A673 (cell line): ENCODE results near the gene AICDA.

Source experiments
- EZH2 ChIP-seq: fragments of 200-600 bp; sonication (generic); IDR thresholded peaks from 2 replicates; pipeline ENCODE4 v1.6.1; 2017; ENCODE audit warnings: borderline replicate concordance, low read depth, mild to moderate bottlenecking, mixed read lengths, antibody characterized with exemption, low read length; ENCODE audit not compliant: poor library complexity, severe bottlenecking
- TF ChIP-seq, protein P1 (sequence below): fragments of 300-800, 200-600 bp; sonication (generic); conservative IDR thresholded peaks from 2 replicates; pipeline ENCODE4 v1.5.1; 2017; ENCODE audit warnings: low read depth, mild to moderate bottlenecking, antibody characterized with exemption, low read length, moderate library complexity, mixed read lengths

DNA sequence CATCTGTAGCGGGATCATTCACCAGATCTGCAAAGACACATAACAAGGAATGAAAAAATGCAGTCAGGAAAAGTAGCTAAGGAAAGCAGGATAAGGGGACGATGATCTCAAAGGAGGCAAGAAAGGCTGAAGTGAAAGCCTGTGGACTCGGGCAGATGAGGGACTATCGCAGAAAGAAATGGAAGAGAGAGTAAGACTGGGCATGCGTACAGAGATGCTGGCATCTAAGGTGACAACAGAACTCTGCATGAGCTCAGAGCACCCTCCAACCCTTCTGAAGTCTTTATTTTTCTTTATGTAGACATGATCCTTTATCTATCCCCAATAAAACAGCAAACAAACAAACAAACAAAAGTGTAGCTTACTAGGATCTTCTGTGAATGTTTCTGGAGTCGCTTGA is 42.8 kb upstream of the AICDA start:
- TF ChIP-seq, protein P1, sequence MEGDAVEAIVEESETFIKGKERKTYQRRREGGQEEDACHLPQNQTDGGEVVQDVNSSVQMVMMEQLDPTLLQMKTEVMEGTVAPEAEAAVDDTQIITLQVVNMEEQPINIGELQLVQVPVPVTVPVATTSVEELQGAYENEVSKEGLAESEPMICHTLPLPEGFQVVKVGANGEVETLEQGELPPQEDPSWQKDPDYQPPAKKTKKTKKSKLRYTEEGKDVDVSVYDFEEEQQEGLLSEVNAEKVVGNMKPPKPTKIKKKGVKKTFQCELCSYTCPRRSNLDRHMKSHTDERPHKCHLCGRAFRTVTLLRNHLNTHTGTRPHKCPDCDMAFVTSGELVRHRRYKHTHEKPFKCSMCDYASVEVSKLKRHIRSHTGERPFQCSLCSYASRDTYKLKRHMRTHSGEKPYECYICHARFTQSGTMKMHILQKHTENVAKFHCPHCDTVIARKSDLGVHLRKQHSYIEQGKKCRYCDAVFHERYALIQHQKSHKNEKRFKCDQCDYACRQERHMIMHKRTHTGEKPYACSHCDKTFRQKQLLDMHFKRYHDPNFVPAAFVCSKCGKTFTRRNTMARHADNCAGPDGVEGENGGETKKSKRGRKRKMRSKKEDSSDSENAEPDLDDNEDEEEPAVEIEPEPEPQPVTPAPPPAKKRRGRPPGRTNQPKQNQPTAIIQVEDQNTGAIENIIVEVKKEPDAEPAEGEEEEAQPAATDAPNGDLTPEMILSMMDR = no peak
- TF ChIP-seq EZH2 = no peak
